NCI-H748 treated with DMSO at 0.1 percent for 48 hours (cell line): Measurements from ENCODE around the gene TNPO3.
"Not testable (repeated sequence)": the region's sequence is repeated elsewhere in the genome, so short reads cannot be mapped to it uniquely, and the experiment has no call there.

Experiments used
- DNase-seq: peaks from one replicate; lab custom pipeline; 2025; lab: John Stamatoyannopoulos, UW

TNPO3 gene

GRCh38 chr7:128920913-128921582 lies 133.9 kb downstream of the TNPO3 start:
- DNase-seq = no peak

- DNase-seq = no peak
These were observed 134.8 kb downstream of the TNPO3 start for GRCh38 chr7:128919881-128920799.

GRCh38 chr7:128919241-128919640 lies 135.7 kb downstream of the TNPO3 start:
- no peak for DNase-seq

GRCh38 chr7:128918016-128918665 lies 136.8 kb downstream of the TNPO3 start:
- DNase-seq = no peak

- no peak for DNase-seq
These were observed 137.8 kb downstream of the TNPO3 start for GRCh38 chr7:128917122-128917521.

GRCh38 chr7:128916643-128916915 lies 138.3 kb downstream of the TNPO3 start:
- no peak for DNase-seq

- DNase-seq = no peak
These were observed 138.9 kb downstream of the TNPO3 start for GRCh38 chr7:128915841-128916642.

GRCh38 chr7:128915271-128915819 lies 139.6 kb downstream of the TNPO3 start:
- no peak for DNase-seq

- no peak for DNase-seq
These were observed 140.3 kb downstream of the TNPO3 start for GRCh38 chr7:128914566-128915151.

GRCh38 chr7:128913870-128914565 lies 140.9 kb downstream of the TNPO3 start:
- DNase-seq = no peak

- DNase-seq = not testable (repeated sequence)
These were observed 142.0 kb downstream of the TNPO3 start for GRCh38 chr7:128912709-128913495.

- DNase-seq = no peak
These were observed 142.6 kb downstream of the TNPO3 start for GRCh38 chr7:128912281-128912680.

GRCh38 chr7:128911423-128912031 lies 143.4 kb downstream of the TNPO3 start:
- no peak for DNase-seq

GRCh38 chr7:128910569-128910945 lies 144.4 kb downstream of the TNPO3 start, which contains the start of gene KCP:
Gene KCP, minus strand, starts transcription at chr7:128910709. Its CDS starts 33 bp downstream, at chr7:128910676.
- no peak for DNase-seq

GRCh38 chr7:128909625-128910568 lies 145.0 kb downstream of the TNPO3 start:
- no peak for DNase-seq

GRCh38 chr7:128908750-128909624 lies 145.9 kb downstream of the TNPO3 start:
- no peak for DNase-seq
